ENCODE measurements around the gene MITF. TPM values are rescaled to one million over a fixed set of nuclear protein-coding genes. Genes with fewer than 3 reads are reported as not detected.

MITF gene
- total RNA-seq, 1 experiment from 2014 or later, result 4.3 TPM

DNA sequence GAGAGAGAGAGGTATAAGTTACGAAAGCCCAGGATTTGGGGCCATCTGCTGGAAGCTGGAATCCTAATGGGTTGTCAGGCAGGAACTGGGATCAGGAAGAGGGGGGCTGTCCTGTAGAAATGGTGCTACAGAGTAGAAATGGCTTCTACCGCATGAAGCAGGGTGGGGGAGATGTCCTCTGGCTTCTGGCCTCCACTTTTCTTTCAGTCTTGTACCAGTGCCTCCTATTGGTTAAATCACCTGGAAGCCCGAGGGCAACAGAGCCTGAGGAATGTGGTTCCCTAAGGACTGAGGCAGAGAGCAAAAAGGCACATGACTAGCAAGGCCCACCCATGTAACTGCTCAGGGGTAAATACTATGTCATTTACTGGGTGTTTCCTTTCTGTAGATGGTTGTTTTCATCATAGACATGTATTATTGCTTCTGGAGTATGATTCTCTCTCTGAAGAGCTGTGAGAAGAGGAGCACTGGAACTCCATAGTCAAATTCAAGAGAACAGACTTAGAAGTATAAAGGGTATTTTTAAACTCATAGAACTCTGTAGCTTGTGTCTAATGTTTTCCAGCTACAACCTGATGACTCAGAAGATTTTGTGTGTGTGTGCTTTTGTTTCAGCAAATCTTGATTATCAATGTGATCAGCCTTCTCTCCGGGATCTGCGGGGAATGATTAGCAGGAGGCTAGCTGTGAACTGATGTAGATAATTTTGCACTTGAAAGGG, 20.2 kb upstream of the MITF start:
- intact Hi-C loops (cut with micrococcal nuclease; ENCODE audit: unreplicated experiment), result no loop called here
- Histone ChIP-seq H3K9me3 (no peaks in the 10 kb centered on the region), H3K36me3 (ENCODE audit: control insufficient read depth, insufficient read depth, low read length) (no peaks in the 10 kb centered on the region), H3K4me3 (ENCODE audit: low read depth, low read length) (no peak overlapping the region), H3K4me1 (no peaks in the 10 kb centered on the region), H3K27me3 (replicated peaks; ENCODE audit: control insufficient read depth, insufficient read depth, low read length) (no peaks in the 10 kb centered on the region; the same call in 1 of the 2 replicates)
- no peaks in the 10 kb centered on the region for H3K4me1 Mint-ChIP-seq (ENCODE audit: low read depth, unreplicated experiment)
- H3K27me3 Mint-ChIP-seq (ENCODE audit: insufficient read depth, unreplicated experiment), result peaks cover 13% of the 10 kb centered on the region
- H3K9me3 Mint-ChIP-seq (ENCODE audit: unreplicated experiment), result no peaks in the 10 kb centered on the region
- H3K27ac Mint-ChIP-seq (ENCODE audit: unreplicated experiment), result no peak overlapping the region
- ChIA-PET POLR2A (interaction anchor here (0.6 kb wide), 1 partner anchor 485 kb away, joined by 3 read pairs; no protein-coding TSS in a partner anchor), CTCF (no interaction called here)
- no peak overlapping the region for H3K4me3 Mint-ChIP-seq (ENCODE audit: unreplicated experiment)
- H3K36me3 Mint-ChIP-seq (ENCODE audit: insufficient read depth, unreplicated experiment), result no peaks in the 10 kb centered on the region
- DNase-seq, result no peak
- BruUV-seq (replicated peaks), result no TSS peak
- TF ChIP-seq, protein P1, sequence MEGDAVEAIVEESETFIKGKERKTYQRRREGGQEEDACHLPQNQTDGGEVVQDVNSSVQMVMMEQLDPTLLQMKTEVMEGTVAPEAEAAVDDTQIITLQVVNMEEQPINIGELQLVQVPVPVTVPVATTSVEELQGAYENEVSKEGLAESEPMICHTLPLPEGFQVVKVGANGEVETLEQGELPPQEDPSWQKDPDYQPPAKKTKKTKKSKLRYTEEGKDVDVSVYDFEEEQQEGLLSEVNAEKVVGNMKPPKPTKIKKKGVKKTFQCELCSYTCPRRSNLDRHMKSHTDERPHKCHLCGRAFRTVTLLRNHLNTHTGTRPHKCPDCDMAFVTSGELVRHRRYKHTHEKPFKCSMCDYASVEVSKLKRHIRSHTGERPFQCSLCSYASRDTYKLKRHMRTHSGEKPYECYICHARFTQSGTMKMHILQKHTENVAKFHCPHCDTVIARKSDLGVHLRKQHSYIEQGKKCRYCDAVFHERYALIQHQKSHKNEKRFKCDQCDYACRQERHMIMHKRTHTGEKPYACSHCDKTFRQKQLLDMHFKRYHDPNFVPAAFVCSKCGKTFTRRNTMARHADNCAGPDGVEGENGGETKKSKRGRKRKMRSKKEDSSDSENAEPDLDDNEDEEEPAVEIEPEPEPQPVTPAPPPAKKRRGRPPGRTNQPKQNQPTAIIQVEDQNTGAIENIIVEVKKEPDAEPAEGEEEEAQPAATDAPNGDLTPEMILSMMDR (IDR thresholded peaks at IDR 0.05; ENCODE audit: insufficient read depth in 1 of 2, low read depth in 1 of 2, low read length in 1 of 2, severe bottlenecking in 1 of 2, unreplicated experiment in 1 of 2), result no peak

DNA sequence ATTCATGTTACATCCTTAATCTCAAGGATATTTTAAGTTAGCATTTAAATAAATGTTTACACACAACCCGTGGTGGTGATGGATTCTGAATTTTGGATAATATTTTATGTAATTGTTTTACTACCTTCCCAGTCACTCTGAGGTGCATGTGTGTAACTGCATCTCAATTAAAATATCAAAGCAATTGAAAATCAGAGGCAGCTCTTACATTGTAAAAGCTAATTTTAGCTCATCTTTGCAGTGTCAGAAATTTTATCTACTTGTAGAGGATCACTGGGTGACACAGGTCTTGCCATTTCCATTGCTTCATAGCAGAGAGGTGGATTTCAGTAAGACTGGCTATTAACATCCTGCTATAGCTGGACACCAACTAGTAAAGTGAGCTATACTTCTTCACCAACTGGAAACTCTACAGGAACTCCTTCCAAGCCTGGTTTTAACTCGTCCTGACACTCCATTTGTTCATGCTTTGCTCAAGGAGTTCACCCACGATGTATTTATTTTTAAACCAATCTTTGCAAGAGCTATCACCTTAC, 19.6 kb upstream of the MITF start:
- no peak overlapping the region for H3K4me3 ChIP-seq (ENCODE audit: low read depth, low read length)
- no peaks in the 10 kb centered on the region for H3K4me1 ChIP-seq
- ChIA-PET POLR2A (no interaction called here), CTCF (no interaction called here)
- Mint-ChIP-seq H3K36me3 (ENCODE audit: insufficient read depth, unreplicated experiment) (no peaks in the 10 kb centered on the region), H3K27ac (ENCODE audit: unreplicated experiment) (no peak overlapping the region), H3K9me3 (ENCODE audit: unreplicated experiment) (no peaks in the 10 kb centered on the region), H3K4me1 (ENCODE audit: low read depth, unreplicated experiment) (no peaks in the 10 kb centered on the region), H3K4me3 (ENCODE audit: unreplicated experiment) (no peak overlapping the region), H3K27me3 (ENCODE audit: insufficient read depth, unreplicated experiment) (peaks cover 13% of the 10 kb centered on the region)
- H3K27me3 ChIP-seq (replicated peaks; ENCODE audit: control insufficient read depth, insufficient read depth, low read length), result no peaks in the 10 kb centered on the region; the same call in 1 of the 2 replicates
- intact Hi-C loops (cut with micrococcal nuclease; ENCODE audit: unreplicated experiment), result no loop called here
- no peaks in the 10 kb centered on the region for H3K9me3 ChIP-seq
- no peaks in the 10 kb centered on the region for H3K36me3 ChIP-seq (ENCODE audit: control insufficient read depth, insufficient read depth, low read length)
- DNase-seq, result no peak
- TF ChIP-seq, protein P1 (IDR thresholded peaks at IDR 0.05; ENCODE audit: insufficient read depth in 1 of 2, low read depth in 1 of 2, low read length in 1 of 2, severe bottlenecking in 1 of 2, unreplicated experiment in 1 of 2), result no peak
- no TSS peak for BruUV-seq (replicated peaks)

DNA sequence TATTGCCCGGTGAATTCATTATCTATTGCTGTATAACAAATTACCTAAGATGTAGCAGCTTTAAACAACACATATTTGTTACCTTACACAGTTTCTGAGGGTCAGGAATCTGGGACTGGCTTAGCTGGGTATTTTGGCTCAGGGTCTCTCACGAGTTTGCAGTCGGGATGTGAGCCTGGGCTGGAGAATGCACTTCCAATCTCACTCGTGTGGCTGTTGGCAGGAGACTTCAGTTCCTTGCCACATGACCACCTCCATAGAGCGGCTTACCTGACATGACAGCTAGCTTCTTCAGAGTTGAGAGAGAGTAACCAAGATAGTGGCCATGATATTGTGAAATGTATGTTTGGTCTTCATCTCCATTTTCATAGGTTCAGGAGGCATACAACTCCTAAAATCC, 18.4 kb upstream of the MITF start:
- peaks cover 13% of the 10 kb centered on the region for H3K27me3 Mint-ChIP-seq (ENCODE audit: insufficient read depth, unreplicated experiment)
- no peaks in the 10 kb centered on the region for H3K36me3 Mint-ChIP-seq (ENCODE audit: insufficient read depth, unreplicated experiment)
- H3K4me1 Mint-ChIP-seq (ENCODE audit: low read depth, unreplicated experiment), result peaks cover 6% of the 10 kb centered on the region
- H3K4me3 Mint-ChIP-seq (ENCODE audit: unreplicated experiment), result no peak overlapping the region
- Histone ChIP-seq H3K36me3 (ENCODE audit: control insufficient read depth, insufficient read depth, low read length) (no peaks in the 10 kb centered on the region), H3K27me3 (replicated peaks; ENCODE audit: control insufficient read depth, insufficient read depth, low read length) (no peaks in the 10 kb centered on the region; the same call in 1 of the 2 replicates), H3K4me1 (no peaks in the 10 kb centered on the region), H3K9me3 (no peaks in the 10 kb centered on the region), H3K4me3 (ENCODE audit: low read depth, low read length) (no peak overlapping the region)
- intact Hi-C loops (cut with micrococcal nuclease; ENCODE audit: unreplicated experiment), result no loop called here
- POLR2A ChIA-PET, result no interaction called here
- no TSS peak for BruUV-seq (replicated peaks)
- no peaks in the 10 kb centered on the region for H3K9me3 Mint-ChIP-seq (ENCODE audit: unreplicated experiment)
- no peak for DNase-seq
- CTCF ChIA-PET, result no interaction called here
- no peak overlapping the region for H3K27ac Mint-ChIP-seq (ENCODE audit: unreplicated experiment)
- TF ChIP-seq, protein P1 (IDR thresholded peaks at IDR 0.05; ENCODE audit: insufficient read depth in 1 of 2, low read depth in 1 of 2, low read length in 1 of 2, severe bottlenecking in 1 of 2, unreplicated experiment in 1 of 2), result no peak

Data from Caco-2 (cell line).